ENCODE results near the gene TMEM100.

TMEM100 gene

DNA sequence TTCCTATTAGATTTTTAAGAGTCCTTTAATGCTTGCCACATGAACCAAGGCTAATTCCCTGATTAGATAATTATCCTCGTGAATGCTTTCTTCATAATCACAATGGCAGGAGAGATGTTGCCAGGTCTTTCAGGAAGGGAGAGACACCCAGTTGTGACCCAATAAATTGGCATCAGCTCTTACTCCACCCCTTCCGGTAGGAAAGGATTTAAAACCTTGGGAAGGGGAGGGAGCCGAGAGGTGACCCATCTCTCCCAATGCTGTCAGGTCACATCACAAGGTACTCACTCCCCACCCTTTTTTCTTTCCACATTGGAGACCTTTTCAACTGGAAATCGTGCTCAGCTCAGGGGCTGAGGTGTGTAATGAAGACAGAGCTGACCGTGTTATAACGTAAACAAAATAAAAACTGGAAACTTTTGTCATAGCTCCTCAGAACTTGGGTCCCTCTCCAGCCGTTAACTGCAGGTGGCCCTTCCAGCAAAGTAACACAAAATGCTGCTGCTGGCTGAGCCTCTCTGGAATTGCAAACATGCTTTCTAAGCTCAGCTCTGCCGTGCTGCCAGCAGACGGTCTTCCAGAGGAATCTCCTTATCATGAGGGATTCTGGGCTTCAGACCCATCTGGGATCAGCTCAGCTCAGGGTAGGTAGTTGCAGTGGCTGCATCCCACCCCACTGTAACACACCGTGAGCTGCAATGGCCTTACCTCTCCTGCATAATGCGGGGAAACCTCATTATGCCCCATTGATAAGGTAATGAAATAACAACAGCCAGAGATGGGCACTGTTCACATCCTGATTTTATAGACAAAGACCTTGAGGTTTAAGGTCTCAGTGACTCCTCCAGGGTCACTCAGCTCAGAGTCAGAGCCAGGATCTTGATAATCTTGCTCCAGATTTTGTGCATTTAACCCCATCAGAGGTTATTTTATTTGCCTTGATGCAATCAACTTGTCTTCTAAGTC lies 15.6 kb downstream of the TMEM100 start:
- Histone ChIP-seq H3K4me1 (ENCODE audit: control insufficient read depth, low read length) (peaks cover 18% of the 10 kb centered on the region), H3K4me2 (ENCODE audit: low read length) (no peak overlapping the region), H3K36me3 (ENCODE audit: control insufficient read depth, low read length) (no peaks in the 10 kb centered on the region), H3K4me3 (ENCODE audit: low read length) (no peak overlapping the region), H3F3A (ENCODE audit: control insufficient read depth, insufficient read depth) (no peaks in the 10 kb centered on the region), H3K9me3 (ENCODE audit: control insufficient read depth, insufficient read depth, low read length) (peaks cover 4% of the 10 kb centered on the region; the same call in 1 of the 2 replicates), H3K27me3 (ENCODE audit: control insufficient read depth, low read length) (no peaks in the 10 kb centered on the region), H3K79me2 (ENCODE audit: control insufficient read depth, low read length) (no peaks in the 10 kb centered on the region), H3K27ac (ENCODE audit: low read depth, low read length) (no peak overlapping the region), H3K9me2 (replicated peaks; ENCODE audit: control insufficient read depth, low read length) (no peaks in the 10 kb centered on the region), H4K20me1 (ENCODE audit: control insufficient read depth, insufficient read depth, low read depth, low read length) (no peaks in the 10 kb centered on the region)
- no peak for TF ChIP-seq EZH2phosphoT487 (IDR thresholded peaks at IDR 0.05; ENCODE audit: borderline replicate concordance, low read length)
- TF ChIP-seq, protein P1, sequence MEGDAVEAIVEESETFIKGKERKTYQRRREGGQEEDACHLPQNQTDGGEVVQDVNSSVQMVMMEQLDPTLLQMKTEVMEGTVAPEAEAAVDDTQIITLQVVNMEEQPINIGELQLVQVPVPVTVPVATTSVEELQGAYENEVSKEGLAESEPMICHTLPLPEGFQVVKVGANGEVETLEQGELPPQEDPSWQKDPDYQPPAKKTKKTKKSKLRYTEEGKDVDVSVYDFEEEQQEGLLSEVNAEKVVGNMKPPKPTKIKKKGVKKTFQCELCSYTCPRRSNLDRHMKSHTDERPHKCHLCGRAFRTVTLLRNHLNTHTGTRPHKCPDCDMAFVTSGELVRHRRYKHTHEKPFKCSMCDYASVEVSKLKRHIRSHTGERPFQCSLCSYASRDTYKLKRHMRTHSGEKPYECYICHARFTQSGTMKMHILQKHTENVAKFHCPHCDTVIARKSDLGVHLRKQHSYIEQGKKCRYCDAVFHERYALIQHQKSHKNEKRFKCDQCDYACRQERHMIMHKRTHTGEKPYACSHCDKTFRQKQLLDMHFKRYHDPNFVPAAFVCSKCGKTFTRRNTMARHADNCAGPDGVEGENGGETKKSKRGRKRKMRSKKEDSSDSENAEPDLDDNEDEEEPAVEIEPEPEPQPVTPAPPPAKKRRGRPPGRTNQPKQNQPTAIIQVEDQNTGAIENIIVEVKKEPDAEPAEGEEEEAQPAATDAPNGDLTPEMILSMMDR (IDR thresholded peaks at IDR 0.05; ENCODE audit: low read depth, low read length, poor library complexity, severe bottlenecking) = no peak

DNA sequence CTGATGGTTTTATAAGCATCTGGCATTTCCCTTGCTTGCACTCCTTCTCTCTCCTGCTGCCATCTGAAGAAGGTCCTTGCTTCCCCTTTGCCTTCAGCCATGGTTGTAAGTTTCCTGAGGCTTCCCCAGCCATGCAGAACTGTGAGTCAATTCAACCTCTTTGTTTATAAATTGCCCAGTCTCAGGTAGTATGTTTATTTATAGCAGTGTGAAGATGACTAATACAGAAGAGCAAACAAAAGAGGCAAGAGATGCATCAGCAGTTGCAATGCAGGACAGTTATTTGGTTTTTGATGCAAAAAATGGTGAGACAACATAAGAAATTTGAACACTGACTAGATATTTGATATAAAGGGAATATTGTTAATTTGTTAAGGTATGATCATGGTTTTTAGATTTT lies 16.8 kb downstream of the TMEM100 start:
- no peak overlapping the region for H3K27ac ChIP-seq (ENCODE audit: low read depth, low read length)
- TF ChIP-seq, protein P1 (IDR thresholded peaks at IDR 0.05; ENCODE audit: low read depth, low read length, poor library complexity, severe bottlenecking) = no peak
- TF ChIP-seq EZH2phosphoT487 (IDR thresholded peaks at IDR 0.05; ENCODE audit: borderline replicate concordance, low read length) = no peak

DNA sequence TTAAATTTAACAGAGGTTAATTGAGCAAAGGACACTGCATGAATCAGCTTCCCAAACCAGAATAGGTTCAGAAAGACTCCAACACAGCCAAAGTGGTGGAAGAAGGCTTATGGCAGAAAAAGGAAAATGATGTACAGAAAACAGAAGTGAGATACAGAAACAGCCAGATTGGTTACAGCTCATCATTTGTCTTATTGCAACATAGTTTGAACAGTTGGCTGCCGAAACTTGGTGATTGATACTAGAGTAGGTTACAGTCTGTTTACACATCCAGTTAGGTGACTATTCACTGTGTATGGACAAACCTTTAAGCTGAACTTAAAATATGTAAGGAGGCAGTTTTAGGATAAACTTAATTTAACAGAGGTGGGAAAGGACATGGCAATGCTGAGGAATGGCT lies 18.3 kb downstream of the TMEM100 start:
- Histone ChIP-seq H3K4me2 (ENCODE audit: low read length) (no peak overlapping the region), H3K27ac (ENCODE audit: low read depth, low read length) (no peak overlapping the region), H3K9me3 (ENCODE audit: control insufficient read depth, insufficient read depth, low read length) (peaks cover 5% of the 10 kb centered on the region; the same call in 1 of the 2 replicates), H3K27me3 (ENCODE audit: control insufficient read depth, low read length) (no peaks in the 10 kb centered on the region), H3K9me2 (replicated peaks; ENCODE audit: control insufficient read depth, low read length) (no peaks in the 10 kb centered on the region), H3K4me3 (ENCODE audit: low read length) (no peak overlapping the region), H3K4me1 (ENCODE audit: control insufficient read depth, low read length) (peaks cover 10% of the 10 kb centered on the region), H4K20me1 (ENCODE audit: control insufficient read depth, insufficient read depth, low read depth, low read length) (no peaks in the 10 kb centered on the region), H3F3A (ENCODE audit: control insufficient read depth, insufficient read depth) (no peaks in the 10 kb centered on the region), H3K36me3 (ENCODE audit: control insufficient read depth, low read length) (no peaks in the 10 kb centered on the region), H3K79me2 (ENCODE audit: control insufficient read depth, low read length) (no peaks in the 10 kb centered on the region)
- TF ChIP-seq, protein P1 (IDR thresholded peaks at IDR 0.05; ENCODE audit: low read depth, low read length, poor library complexity, severe bottlenecking) = no peak
- no peak for TF ChIP-seq EZH2phosphoT487 (IDR thresholded peaks at IDR 0.05; ENCODE audit: borderline replicate concordance, low read length)

More for the DNA sequence above, 16.8 kb downstream of the TMEM100 start:
- Histone ChIP-seq H3K36me3 (ENCODE audit: control insufficient read depth, low read length) (no peaks in the 10 kb centered on the region), H3F3A (ENCODE audit: control insufficient read depth, insufficient read depth) (no peaks in the 10 kb centered on the region), H3K9me2 (replicated peaks; ENCODE audit: control insufficient read depth, low read length) (no peaks in the 10 kb centered on the region), H3K4me1 (ENCODE audit: control insufficient read depth, low read length) (peaks cover 14% of the 10 kb centered on the region), H3K9me3 (ENCODE audit: control insufficient read depth, insufficient read depth, low read length) (peaks cover 5% of the 10 kb centered on the region; the same call in 1 of the 2 replicates), H3K4me3 (ENCODE audit: low read length) (no peak overlapping the region), H3K79me2 (ENCODE audit: control insufficient read depth, low read length) (no peaks in the 10 kb centered on the region), H3K4me2 (ENCODE audit: low read length) (no peak overlapping the region), H3K27me3 (ENCODE audit: control insufficient read depth, low read length) (no peaks in the 10 kb centered on the region), H4K20me1 (ENCODE audit: control insufficient read depth, insufficient read depth, low read depth, low read length) (no peaks in the 10 kb centered on the region)
